Measurements from ENCODE around the gene LRP5.

LRP5 gene

DNA sequence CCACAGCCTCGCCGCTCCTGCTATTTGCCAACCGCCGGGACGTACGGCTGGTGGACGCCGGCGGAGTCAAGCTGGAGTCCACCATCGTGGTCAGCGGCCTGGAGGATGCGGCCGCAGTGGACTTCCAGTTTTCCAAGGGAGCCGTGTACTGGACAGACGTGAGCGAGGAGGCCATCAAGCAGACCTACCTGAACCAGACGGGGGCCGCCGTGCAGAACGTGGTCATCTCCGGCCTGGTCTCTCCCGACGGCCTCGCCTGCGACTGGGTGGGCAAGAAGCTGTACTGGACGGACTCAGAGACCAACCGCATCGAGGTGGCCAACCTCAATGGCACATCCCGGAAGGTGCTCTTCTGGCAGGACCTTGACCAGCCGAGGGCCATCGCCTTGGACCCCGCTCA, 35.5 kb downstream of the LRP5 start:
- no peak for DNase-seq

DNA sequence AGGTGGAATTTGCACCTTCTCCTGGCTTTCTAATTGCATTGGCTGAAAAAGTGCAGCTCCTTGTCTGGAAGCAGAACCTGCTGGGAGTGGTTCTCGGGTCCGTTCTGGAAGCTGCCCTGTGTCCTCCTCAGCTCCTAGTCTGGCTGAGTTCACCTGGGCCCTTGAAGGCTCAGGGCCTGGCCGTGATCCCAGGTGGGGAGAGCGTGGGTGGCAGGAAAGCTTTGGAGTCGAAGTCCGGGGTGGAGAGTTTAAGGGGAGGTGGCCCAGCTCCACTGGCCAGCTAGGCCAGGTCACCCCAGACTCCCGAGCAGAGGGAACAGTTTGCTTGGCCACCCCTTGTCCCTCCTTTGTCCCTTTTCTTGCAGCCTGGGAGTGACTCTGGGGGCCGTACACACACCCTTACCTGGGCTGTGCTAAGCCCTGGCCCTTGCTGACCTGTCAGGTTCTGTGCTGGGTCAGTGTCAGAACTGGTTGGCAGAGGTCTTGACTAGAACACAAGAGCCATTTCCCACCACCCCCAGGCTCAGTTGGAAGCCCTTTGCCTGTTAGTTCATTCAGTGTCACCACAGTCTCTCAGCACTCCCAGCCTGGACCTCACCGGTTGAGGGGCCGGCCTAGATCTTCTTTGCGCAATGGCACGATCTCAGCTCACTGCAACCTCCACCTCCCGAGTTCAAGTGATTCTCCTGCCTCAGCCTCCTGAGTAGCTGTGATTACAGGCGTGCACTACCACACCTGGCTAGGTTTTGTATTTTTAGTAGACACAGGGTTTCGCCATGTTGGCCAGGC, 37.3 kb downstream of the LRP5 start:
- DNase-seq = no peak

DNA sequence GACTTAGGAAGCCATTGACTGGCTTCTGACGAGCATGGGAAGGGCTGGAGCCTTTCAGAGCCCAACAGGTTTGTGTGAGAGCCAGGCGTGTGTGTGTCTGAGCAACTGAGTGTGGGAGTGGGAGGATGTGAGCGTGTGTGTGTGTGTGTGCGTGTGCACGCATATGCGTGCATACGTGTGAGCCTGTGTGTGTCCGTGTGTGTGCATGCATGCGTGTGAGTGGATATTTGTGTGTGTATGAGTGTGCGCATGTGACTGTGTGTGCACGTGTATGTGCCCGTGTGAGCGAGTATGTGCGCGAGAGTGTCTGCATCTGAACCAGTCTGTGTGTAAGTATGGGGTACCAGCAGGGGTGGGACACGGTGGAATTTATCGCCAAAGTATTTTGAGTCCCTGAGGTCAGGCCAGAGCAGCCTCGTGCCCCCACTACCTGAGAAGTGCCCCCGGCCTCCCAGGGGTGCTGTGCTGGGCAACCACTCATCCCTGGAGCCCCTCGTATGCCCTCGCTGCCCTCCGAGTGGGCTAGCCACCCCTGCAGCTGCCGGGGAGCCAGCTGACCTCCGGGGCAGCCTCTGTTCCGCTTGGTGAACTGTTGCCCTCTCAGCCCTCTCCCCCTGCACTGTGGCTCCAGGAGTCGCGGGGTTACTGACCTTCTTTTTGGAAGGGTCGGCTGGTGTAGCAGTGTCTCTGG, 38.5 kb downstream of the LRP5 start:
- DNase-seq = no peak

DNA sequence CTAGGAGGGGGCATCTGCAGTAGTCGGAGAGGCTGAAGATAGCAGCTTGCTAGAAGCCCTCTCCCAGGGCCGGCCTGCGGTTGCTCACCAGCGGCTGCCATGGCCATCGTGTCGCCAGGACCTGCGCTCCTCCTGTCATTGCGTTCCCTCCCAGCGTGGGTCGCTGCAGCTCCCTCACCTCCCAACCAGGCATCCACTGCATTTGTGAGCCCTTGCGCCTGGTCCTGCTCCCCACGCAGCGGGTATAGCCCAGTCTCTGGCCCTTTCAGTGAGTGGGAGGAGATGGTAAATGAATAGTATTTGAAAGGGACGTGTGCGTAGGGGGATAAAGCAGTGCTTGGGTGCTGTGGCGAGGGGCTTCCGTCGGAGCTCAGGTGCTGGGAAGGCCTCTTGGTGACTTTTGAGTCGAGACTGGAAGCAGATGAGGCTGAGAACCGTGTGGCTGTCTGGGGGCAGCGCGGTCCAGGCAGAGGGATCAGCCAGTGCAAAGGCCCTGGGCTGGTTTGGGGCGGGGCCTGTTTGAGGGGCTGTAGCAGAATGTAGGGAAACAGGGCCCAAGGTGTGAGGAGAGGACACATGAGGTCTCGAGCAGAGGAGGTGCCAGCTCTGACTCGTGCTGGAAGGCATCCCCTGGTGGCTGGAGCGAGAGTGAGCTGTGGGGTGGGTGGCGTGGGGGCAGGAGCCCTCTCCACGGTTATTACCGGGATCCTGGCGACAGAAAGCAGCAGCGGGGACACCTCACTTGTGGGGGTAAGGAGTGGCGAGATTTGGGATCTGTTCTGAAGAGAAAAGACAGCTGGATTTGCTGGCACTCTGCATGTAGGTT, 39.3 kb downstream of the LRP5 start:
- no peak for DNase-seq

DNA sequence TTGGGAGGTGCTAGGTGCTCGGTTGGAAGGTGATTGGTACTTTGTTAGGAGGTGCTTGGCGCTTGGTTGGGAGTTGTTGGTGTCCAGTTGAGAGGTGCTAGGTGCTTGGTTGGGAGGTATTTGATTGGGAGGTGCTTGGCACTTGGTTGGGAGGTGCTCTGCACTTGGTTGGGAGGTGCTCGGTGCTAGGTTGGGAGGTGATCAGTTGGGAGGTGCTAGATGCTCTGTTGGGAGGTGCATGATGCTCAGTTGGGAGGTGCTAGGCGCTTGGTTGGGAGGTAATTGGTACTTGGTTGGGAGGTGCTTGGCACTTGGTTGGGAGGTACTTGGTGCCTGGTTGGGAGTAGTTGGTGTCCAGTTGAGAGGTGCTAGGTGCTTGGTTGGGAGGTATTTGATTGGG, 40.2 kb downstream of the LRP5 start:
- DNase-seq = no peak

DNA sequence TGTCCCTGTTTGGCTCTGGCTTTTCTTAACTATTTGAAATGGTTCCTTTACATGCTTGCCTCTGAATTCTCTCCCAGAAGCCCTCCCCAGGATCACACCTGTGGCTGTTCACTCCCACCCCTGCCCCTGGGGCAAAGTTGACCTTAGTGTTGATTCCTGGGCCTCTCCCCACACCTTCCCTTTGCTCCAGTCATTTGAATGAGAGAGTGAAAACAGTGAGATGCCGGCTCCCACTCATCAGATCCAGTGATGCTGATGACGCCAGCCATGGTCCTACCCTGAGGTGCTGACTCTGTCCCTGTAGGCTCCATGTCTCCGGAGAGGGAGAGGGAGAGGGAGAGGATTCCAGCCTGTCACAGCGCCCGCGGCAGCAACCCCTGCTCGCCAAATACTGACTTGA, 40.7 kb downstream of the LRP5 start:
- no peak for DNase-seq

DNA sequence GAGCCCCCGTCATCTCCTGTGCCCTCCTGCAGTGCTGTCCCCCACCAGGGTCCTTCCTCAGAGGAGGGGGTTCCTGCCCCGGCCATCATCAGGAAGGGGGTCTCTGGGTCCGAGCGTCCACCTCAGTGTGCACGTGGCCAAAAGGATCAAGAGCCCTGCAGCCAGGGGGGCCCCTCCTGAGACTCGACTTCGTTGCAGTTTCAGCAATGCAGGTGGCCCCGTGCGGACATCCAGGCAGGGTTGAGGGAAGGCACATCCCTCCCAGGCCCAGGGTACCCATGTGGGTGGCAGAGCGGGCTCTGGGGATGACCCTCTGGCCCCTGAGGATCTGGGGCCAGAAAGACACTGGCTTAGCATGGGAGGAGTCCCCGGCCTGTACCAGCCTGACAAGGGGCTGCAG, 41.3 kb downstream of the LRP5 start:
- no peak for DNase-seq

DNA sequence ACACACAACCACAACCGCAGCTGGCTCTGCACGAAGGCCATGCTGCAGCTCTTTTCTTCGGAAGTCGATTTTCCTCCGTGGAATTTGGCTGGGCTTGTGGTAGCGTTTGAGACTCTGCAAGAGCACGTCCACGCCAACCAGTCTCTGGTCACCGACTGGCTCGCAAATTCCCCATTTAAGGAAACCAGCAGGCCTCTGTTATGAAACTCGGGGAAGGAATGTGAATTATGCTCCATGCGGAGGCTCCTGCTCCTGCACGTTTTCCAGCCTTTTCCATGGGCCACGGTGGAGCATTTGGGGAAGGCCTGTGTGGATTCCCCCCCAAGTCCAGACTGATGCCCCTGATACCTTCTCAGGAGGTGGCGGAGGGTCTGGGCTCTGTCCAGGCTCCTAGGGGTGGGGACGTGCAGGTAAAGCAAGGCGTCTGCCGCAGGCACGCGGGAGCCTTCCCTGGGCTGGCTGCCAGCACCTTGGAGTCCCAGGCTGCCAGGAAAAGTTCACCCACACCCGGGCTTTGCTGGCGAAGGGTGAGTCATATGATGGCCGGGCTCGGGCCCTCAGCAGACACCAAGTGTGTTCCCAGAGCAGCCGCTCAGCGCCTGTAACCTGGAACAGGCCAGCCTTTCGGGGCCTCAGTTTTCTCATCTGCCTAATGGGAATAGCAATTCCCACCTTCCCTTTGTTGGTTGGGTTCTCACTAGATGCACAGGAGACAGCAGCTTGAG, 41.9 kb downstream of the LRP5 start:
- no peak for DNase-seq

DNA sequence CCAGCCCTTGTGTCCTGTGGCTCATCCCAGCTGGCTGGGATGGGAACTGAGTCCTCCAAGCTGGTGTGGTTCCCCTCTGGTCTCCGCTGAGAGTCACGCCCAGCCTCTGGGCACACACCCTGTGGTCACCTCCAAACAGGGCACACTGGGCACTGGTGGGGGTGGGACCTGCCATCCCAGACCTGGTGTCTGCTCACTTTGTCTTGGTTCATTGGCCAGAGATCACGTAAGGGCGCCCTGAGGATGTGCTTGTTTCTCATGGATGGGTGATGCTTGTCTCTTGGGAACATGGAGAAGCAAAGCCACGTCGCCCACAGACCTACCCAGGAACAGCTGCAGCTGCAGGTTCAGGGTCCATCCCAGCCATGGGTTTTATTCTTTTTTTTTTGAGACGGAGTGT, 43.1 kb downstream of the LRP5 start:
- no peak for DNase-seq

DNA sequence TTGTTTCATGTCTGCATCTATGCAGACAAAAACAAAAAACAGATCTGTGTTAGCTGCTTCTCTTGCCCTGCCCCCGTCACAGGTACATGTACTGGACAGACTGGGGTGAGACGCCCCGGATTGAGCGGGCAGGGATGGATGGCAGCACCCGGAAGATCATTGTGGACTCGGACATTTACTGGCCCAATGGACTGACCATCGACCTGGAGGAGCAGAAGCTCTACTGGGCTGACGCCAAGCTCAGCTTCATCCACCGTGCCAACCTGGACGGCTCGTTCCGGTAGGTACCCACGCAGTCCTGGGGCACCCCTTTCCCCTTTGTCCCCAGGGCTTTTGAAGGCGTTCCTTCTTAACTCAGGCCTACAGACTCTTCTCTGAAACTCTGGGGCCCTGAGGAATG, 45.2 kb downstream of the LRP5 start:
- DNase-seq = no peak

DNA sequence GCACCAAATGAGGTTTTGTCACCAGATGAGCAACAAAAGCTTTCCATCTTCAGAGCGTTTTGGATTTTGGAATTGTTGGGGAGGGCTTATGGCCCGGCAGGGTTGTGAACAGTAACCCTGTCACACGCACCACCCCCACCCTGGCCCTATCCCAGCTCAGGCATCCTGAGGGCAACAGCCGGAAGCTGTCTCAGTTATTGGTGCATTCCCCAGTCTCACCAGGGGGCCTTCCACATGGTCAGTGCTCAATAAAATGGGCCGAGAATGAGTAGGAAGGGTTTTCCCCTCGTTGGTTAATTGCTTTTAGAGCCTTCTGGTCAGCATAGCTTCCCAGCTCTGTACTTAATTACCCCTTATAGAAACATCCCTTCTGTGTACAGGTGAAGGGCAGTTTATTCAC, 46.0 kb downstream of the LRP5 start:
- no peak for DNase-seq

DNA sequence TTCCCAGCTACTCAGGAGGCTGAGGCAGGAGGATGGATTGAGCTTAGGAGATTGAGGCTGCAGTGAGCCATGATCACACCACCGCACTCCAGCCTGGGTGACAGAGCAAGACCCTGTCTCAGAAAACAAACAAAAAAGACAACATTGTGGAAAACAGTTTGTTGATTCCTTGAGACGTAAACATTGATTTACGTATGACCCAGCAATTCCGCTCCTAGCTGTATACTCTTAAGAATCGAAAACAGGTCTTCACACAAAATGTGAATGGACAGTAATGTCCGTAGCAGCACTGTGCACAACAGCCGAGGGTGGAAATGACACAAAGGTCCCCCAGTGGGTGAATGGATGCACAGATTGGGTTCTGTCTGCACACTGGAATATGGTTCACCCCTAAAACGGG, 49.3 kb downstream of the LRP5 start:
- no peak for DNase-seq

DNA sequence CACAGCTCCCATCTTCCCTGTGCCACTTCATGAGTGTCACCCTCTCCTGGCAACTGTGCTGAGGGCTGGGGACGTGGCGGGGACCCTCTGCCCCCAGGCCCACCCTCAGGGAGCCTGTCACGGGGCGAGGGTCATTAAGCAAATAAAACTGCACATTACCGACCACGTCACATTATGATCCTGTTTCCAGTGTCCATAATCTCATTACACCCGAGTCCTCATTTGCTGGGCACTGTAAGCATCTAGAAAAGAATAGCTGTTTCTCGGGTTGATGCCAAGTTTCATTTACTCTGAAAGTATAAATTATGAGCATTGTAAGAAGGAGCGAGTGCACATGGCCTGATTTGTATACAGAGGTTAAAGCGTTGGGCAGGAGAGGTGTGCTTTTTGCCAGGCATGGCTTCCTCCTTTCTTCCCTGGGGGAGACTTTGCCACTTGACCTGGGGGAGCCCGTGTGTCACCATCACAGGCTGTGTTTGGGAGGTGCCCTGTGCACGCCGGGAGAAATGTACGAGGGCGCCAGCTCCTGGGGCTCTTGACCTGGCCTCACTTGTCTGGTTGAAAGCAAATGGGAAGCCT, 50.5 kb downstream of the LRP5 start:
- DNase-seq = no peak

DNA sequence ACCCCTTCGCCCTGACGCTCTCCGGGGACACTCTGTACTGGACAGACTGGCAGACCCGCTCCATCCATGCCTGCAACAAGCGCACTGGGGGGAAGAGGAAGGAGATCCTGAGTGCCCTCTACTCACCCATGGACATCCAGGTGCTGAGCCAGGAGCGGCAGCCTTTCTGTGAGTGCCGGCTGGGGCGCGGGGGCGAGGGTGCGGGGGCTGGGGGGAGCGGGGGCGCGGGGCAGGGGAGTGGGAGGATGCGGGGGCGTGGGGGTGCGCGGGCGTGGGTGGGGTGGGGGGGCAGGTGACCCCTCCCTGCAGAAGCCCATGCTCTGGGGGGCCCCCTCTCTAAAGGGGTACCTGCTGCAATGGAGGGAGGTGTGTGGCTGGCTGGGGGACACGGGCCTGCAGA, 51.4 kb downstream of the LRP5 start:
- DNase-seq = no peak

DNA sequence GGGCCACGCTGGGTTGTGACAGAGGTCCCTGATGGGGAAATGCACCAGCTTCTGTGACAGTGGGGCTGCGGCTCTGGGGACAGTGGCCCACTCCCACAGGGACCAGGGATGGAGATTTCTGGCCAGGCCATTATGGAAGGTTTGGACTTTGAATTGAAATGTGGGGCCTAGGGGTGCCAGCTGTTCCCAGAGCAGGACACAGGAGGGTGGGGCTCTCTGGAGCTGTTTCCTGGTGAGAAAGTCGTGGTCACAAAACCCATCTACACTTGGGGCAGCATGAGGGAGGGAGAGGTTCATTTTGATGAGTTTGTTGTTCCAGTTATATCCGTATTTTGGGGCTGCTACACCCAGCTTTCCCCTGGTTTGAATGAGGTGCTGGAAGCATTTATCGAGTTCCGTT, 52.2 kb downstream of the LRP5 start:
- no peak for DNase-seq

DNA sequence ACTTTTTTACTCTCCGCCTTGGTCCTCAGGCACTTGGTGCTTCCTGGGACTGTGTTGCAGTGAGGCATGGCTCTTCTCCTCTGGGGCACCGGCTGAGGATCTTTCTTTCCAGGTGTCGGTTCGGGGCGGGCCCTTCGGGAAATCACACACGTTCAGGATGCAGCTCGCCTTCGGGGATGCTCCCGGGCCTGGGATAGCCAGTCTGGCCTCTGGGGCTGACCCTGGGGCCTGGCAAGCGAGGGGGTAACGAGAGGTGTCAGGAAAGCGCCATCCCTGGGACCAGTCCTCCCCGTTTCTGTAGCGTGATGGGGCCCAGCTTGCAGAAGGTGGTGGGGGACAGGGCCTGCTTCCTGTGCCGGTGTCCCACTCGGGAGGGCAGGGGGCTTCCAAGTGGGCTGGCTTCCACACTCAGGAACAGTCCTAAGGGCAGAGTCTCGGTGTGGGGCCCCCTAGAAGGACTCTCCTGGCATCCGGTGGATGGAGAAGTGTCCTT, 53.6 kb downstream of the LRP5 start:
- no peak for DNase-seq

DNA sequence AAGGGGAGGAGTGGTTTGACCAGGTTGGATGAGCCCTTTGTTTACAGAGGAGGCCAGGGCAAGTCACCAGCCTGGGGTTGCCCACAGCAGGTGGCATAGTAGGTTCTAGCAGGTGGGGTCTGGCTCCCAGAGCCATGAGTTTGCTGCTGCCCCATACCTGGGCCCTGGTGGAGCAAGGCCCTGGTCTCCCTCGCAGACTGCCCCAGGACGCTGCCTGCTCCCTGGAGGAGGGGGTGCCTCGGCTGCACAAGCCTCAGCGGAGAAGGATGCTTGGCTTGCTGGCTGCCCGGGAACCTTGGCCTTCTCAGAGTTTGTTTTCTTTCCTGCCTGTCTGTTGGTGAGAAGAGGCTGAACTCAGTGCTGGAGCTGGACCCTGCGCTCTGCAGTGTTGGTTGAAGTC, 54.9 kb downstream of the LRP5 start:
- no peak for DNase-seq

DNA sequence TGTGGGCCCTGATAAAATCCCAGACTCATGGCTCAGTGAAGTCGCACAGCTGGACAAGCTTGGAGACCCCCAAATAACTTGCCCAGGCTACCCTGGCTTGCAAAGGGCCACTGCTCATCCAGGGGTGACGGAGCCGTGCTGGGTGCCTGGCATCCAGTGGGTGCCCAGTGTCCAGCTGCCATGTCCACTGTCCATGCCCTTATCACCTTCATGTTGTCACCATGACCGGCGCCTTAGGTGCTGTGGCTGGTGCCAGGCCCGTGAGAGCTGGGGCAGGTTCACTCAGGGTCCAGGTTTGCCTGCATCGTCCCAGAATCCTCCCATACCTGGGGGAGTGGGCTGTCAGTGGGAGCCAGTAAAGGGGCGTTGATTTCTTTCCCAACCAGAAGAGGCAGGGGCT, 57.4 kb downstream of the LRP5 start:
- no peak for DNase-seq

DNA sequence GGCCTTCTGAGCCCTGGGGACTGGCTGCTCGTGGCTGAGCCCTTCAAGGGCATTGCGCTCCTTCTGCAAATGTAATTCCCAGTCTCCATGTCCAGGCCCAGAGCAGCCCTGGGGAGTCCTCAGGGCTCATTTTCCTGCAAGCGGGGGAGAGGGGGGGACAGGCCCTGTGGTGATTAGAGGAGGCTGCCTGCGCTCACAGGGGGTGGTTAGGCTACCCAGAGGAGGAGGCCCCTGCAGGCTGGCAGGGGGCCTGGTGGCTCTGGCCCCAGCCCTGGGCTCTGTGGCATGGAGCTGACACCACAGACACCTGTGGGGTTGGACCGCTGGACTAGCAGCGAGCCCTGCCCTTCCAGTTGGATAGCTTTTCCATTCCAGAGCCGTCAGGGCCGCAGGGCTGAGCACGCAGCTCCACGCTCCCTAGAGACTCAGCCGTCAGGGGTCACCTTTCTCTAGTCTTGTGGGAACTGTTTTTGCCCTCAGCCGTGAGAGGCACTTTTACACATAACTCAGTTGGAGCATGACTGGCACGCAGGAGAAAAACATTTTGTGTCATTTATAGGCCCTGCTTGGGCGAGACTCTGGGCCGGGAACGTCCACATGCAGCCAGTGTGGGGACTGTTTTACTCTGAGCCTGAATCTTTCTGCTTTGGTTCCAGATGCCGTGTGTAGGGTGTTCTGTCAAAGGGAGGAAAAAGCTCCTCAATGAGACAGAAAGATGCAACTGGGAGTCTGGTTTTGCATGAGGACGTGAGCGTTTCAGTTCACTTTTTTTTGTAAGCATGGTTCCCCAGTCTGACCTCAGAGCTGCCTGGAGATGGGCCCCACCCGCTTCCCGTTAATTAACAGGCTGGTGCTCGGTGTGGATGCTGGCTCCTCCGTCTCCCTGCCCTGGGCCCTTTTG, 58.1 kb downstream of the LRP5 start:
- no peak for DNase-seq

DNA sequence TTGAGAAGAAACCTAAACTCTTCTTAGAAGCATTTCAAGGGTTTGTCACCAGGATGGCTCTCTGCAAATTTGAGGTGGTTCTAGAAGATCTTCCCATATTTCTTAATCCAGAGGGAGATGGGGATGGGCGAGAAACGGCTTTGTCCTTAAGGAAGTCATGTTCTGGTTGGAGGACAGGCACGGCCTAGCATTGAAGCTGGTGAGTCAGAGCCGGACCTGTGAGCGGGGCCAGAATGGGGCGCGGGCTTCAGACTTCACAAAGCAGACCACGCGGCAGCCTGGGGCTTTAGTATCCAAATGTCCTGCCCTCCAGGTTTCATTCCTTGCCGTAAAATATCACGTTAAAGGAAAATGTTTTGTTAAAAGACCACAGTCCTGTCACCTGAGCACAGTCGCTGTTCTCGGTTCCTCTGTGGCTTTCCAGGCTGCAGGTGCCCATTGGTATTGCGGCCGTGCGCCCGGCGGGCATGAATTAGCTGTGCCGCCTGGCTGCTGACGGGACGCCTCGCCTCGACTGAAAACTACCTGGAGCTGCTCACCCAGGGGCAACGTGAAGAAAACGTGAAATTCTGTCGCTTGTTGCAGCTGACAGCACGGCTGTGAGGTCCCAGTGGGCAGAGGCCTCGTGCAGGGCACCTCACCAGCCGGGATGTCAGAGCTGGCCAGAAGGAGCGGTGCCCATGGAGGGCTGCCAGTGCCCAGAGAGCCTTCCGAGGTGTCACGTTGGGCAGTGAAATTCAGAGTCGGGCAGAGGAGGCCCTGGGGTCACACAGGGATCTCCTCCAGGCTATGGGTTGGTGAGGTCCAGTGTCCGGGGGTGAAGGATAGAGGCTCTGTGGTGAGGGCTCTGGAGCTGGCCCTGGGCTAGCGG, 59.0 kb downstream of the LRP5 start:
- no peak for DNase-seq

All from effector CD8-positive, alpha-beta T cell (primary cell).